Vagina (tissue), 2 donors: ENCODE measurements around the gene ERF. TPM values are rescaled to one million over a fixed set of nuclear protein-coding genes. Genes with fewer than 3 reads are reported as not detected.

Experiments
- DNase-seq, 2 donors: peaks; one replicate each; pipeline ENCODE4 v3.0.0-alpha.2; 2017; ENCODE audit errors: extremely low spot score in 2 of 2
- H3K27ac ChIP-seq: fragments of 200-600 bp; sonication (generic); one replicate; pipeline ENCODE4 v1.5.1; 2019
- H3K27me3 ChIP-seq: fragments of 200-600 bp; sonication (generic); one replicate; pipeline ENCODE4 v1.5.1; 2019
- H3K36me3 ChIP-seq, 2 donors: fragments of 200-600 bp; sonication (generic); one replicate each; pipeline ENCODE4 v1.5.1; 2017 to 2019
- H3K4me1 ChIP-seq: fragments of 200-600 bp; sonication (generic); one replicate; pipeline ENCODE4 v1.5.1; 2019
- H3K4me3 ChIP-seq, 2 donors: fragments of 200-600 bp; sonication (generic); 1 replicate in 1 of 2; 2 replicates in 1 of 2; pipeline ENCODE4 v1.5.1; 2016 to 2019
- H3K9me3 ChIP-seq: fragments of 200-600 bp; sonication (generic); one replicate; pipeline ENCODE4 v1.5.1; 2019
- POLR2A ChIP-seq, 2 donors: fragments of 450-650 bp; IDR thresholded peaks; one replicate each; pipeline ENCODE4 v1.6.1; 2017; ENCODE audit warnings: antibody characterized with exemption in 2 of 2, mild to moderate bottlenecking in 2 of 2, moderate library complexity in 2 of 2
- POLR2AphosphoS5 ChIP-seq, 2 donors: sonication (generic); formaldehyde crosslinking; IDR thresholded peaks; one replicate each; pipeline ENCODE4 v1.9.0; 2017; ENCODE audit warnings: antibody characterized with exemption in 2 of 2, mild to moderate bottlenecking in 2 of 2, low read depth in 1 of 2; ENCODE audit not compliant: insufficient read depth in 1 of 2
- intact Hi-C: fragments of 100-400 bp; cut with DNase I; formaldehyde crosslinking; loops from one replicate; pipeline ENCODE4 v1.15.1; 2023
- total RNA-seq: library from RNA; depleted of rRNA; stranded (reverse); fragments of >200 nt; gene quantifications from one replicate; pipeline ENCODE4 v1.2.3, GENCODE V29; 2016
- TF ChIP-seq, protein P1 (sequence below), 3 experiments: fragments of 450-650 bp in 2 of 3; fragments of 200-600 bp in 1 of 3; sonication (generic) in 1 of 3; IDR thresholded peaks; one replicate each; pipeline ENCODE4 v1.5.1; 2017 to 2019; ENCODE audit warnings: antibody characterized with exemption in 3 of 3, mild to moderate bottlenecking in 2 of 3, moderate library complexity in 2 of 3

ERF gene
- total RNA-seq, 1 donor from 2014 or later: 44.7 TPM

DNA sequence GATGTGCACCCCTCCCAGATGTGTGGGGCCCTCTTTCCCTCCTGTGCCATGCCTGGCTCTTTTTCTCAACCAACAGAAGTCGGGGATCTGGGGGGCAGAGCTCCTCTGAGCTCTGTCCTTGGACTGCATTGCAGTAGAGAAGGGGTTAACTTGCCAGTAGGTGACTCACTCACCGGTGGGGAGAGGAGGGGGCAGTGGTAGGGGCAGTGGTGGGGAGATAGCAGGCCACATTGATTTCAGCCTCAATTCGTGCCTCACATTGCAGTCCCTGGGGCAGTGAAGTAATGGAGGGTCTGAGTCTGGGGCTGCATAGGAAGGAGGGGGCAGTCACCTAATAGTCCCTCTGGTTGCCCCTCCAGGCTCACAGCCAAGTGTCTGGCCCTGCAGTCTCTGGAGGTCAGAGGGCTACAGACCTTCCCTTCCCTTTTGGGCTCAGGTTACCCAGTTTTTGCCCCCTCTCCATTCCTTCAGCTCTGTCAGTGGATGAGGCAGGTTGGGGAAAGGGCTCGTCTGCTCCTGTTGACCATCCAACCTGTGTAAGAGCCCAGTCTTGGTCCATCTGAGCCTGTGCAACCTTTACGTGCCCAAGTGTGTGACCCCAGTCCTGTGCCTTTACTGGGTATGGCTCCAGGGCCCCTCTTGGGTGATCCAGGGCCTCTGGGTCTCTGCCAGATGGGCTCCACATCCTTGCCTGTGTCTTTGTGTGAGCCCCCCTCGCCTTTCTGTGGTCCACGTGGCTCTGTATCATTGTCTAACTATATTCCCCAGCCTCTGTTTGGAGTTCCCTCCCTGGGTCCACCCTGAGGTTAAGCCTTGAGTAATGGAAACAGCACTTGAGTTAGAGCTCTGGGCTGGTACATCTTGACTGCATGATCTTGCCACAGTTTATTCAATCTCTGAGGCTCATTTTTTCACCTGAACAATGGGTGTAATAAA is 27.2 kb upstream of the ERF start:
- Histone ChIP-seq H3K9me3 (no peaks in the 10 kb centered on the region), H3K4me1 (peaks cover 83% of the 10 kb centered on the region), H3K36me3 (peaks cover 0 to under 1% of the 10 kb centered on the region in 2 donors), H3K4me3 (peak overlapping the region; percentile 68 to 75), H3K27ac (peak overlapping the region; percentile 100), H3K27me3 (no peaks in the 10 kb centered on the region)
- intact Hi-C loops: loop anchor here (2.0 kb wide), 1 partner anchor 27 kb away; the partner anchor contains the start of gene ERF
- no peak for DNase-seq
- TF ChIP-seq POLR2A (IDR thresholded peaks at IDR 0.05) (no peak), POLR2AphosphoS5 (IDR thresholded peaks at IDR 0.05; ENCODE audit: insufficient read depth in 1 of 2, low read depth in 1 of 2) (no peak)
- TF ChIP-seq, protein P1, sequence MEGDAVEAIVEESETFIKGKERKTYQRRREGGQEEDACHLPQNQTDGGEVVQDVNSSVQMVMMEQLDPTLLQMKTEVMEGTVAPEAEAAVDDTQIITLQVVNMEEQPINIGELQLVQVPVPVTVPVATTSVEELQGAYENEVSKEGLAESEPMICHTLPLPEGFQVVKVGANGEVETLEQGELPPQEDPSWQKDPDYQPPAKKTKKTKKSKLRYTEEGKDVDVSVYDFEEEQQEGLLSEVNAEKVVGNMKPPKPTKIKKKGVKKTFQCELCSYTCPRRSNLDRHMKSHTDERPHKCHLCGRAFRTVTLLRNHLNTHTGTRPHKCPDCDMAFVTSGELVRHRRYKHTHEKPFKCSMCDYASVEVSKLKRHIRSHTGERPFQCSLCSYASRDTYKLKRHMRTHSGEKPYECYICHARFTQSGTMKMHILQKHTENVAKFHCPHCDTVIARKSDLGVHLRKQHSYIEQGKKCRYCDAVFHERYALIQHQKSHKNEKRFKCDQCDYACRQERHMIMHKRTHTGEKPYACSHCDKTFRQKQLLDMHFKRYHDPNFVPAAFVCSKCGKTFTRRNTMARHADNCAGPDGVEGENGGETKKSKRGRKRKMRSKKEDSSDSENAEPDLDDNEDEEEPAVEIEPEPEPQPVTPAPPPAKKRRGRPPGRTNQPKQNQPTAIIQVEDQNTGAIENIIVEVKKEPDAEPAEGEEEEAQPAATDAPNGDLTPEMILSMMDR (IDR thresholded peaks at IDR 0.05): no peak

DNA sequence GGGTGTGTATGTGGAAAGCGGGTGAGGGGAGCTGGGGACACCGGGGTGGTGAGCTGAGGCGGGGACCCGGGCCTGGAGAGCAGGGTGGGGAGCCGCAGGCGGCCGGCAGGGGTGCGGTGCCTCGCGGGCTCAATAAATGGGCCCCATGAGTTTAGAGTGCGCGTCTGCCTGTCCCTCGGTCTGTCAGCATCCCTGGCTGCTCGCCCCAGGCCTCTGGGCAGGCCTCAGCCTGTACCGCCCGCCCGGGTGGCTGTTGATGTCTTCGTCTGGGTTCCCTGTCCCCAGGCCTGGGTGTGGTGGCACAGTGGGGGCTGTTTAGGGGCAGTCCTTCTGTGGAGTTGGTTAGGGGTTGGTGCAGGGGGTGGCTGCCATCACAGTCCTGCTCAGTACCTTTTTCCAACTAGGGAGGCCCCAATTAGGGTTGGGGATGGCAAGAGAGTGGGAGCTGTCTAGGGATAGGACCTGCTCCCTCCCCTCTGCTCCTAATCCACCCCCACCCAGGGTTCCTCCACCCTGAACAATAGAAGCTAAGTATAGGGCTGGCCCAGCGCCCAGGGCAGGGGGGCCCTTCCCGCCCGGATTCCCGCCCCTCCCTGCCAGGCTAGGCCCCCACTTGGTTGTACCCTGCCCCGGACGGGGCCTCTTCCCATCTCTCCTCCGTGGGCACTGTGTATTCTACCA is 26.4 kb upstream of the ERF start:
- H3K4me3 ChIP-seq: peak overlapping the region; percentile 68 to 75
- H3K36me3 ChIP-seq: no peaks in the 10 kb centered on the region
- H3K27me3 ChIP-seq: no peaks in the 10 kb centered on the region
- peak overlapping the region; percentile 100 for H3K27ac ChIP-seq
- H3K4me1 ChIP-seq: peaks cover 83% of the 10 kb centered on the region
- DNase-seq: no peak
- intact Hi-C loops: loop anchor here (2.0 kb wide), 1 partner anchor 26 kb away; the partner anchor contains the start of gene ERF
- TF ChIP-seq, protein P1 (IDR thresholded peaks at IDR 0.05): no peak
- TF ChIP-seq POLR2AphosphoS5 (IDR thresholded peaks at IDR 0.05; ENCODE audit: insufficient read depth in 1 of 2, low read depth in 1 of 2): peak in 1 of 2 donors; percentile 30
- no peaks in the 10 kb centered on the region for H3K9me3 ChIP-seq

DNA sequence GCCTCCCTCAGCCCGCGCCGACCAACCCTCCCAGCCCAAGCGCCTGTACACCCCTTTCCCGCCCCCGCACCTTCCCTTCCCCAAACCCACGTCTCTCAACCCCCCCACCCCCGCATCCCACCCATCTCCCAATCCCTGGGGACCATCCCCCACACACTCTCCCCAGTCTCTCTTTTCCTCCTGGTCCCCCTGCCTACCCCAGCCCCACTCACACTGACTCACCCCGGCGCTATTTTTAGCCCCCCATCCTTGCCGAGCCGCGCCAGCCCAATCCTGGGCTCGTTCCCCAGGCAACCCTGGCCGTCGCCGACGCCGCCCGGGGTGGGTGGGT is 25.9 kb upstream of the ERF start:
- Histone ChIP-seq H3K4me3 (peak overlapping the region; percentile 68 to 75), H3K36me3 (no peaks in the 10 kb centered on the region), H3K4me1 (peaks cover 83% of the 10 kb centered on the region), H3K27me3 (no peaks in the 10 kb centered on the region), H3K9me3 (no peaks in the 10 kb centered on the region), H3K27ac (peak overlapping the region; percentile 100)
- intact Hi-C loops: loop anchor here (2.0 kb wide), 1 partner anchor 26 kb away; the partner anchor contains the start of gene ERF
- DNase-seq: no peak
- TF ChIP-seq, protein P1 (IDR thresholded peaks at IDR 0.05): no peak
- no peak for TF ChIP-seq POLR2A (IDR thresholded peaks at IDR 0.05)
- TF ChIP-seq POLR2AphosphoS5 (IDR thresholded peaks at IDR 0.05; ENCODE audit: insufficient read depth in 1 of 2, low read depth in 1 of 2): no peak

DNA sequence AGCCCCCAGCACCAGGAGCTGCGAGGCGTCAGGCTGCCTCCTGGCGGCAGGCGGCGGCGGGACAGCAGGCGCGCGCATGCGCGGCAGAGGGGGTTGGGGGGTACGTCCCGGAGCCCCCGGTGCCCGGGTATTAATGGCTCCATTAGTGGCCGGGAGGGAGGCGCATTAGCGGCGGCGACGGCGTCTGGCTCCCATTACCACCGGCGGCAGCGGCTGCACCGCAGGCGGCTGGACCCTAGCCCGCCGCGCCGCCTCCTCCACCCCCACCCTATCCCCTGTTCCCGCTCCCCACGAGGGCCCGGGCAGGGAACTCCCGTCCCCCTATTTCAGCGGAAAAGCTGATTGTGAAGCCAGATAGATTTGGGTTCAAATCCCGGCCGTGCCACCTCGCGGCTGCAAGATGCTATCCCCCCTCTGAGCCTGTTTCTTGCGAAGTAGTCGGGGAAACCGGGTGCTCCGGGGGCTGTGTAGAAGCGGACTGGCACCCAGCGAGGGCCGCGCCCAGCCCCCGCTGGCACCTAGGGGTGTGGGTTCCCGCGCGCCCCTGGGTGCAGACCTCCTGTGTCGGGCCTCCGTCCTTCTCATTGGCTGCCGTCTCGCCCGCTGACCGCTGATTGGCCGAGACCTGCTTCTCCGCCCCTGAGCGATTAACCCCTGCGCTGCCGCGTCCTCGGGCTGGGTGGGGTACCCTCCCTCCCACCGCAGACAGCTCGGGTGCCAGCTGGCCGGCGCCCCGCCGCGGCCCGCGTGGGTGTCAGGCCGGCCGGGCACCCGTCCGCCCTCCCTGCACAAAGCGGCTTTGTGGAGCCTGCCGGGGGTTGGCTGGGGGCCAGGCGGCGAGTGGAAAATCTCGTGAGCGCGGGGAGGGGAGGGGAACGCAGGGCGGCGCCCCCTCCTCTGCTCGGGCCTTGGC is 25.2 kb upstream of the ERF start:
- Histone ChIP-seq H3K4me3 (peak overlapping the region; percentile 68 to 75), H3K9me3 (no peaks in the 10 kb centered on the region), H3K27me3 (no peaks in the 10 kb centered on the region), H3K27ac (peak overlapping the region; percentile 100), H3K36me3 (peaks cover 0 to 3% of the 10 kb centered on the region in 2 donors), H3K4me1 (peaks cover 82% of the 10 kb centered on the region)
- intact Hi-C loops: loop anchor here (2.0 kb wide), 1 partner anchor 25 kb away; the partner anchor contains the start of gene ERF
- TF ChIP-seq POLR2AphosphoS5 (IDR thresholded peaks at IDR 0.05; ENCODE audit: insufficient read depth in 1 of 2, low read depth in 1 of 2): peak in 1 of 2 donors; percentile 84
- TF ChIP-seq POLR2A (IDR thresholded peaks at IDR 0.05): peak in 1 of 2 donors; percentile 39
- TF ChIP-seq, protein P1 (IDR thresholded peaks at IDR 0.05): peak; percentile 65 to 97 (median 85)
- no peak for DNase-seq
